Esophagus muscularis mucosa (tissue), 4 donors: ENCODE data around the gene MYMK. TPM values are rescaled to one million over a fixed set of nuclear protein-coding genes. Genes with fewer than 3 reads are reported as not detected.

ENCODE experiments used
- DNase-seq: peaks from one replicate; pipeline ENCODE4 v3.0.0-alpha.2; 2017; ENCODE audit errors: extremely low spot score
- H3K27ac ChIP-seq, 4 donors: fragments of 200-600 bp; sonication (generic); replicated peaks in 1 of 4; 1 replicate in 3 of 4; 2 replicates in 1 of 4; pipeline ENCODE4 v1.5.1; 2016 to 2019; ENCODE audit warnings: mild to moderate bottlenecking in 1 of 4
- H3K27me3 ChIP-seq, 4 donors: fragments of 200-600 bp; sonication (generic); one replicate each; pipeline versions ENCODE4 v1.5.1 to v1.6.0; 2016 to 2019
- H3K36me3 ChIP-seq, 4 donors: fragments of 200-600 bp; sonication (generic); one replicate each; pipeline ENCODE4 v1.5.1; 2016 to 2019
- H3K4me1 ChIP-seq, 4 donors: fragments of 200-600 bp; sonication (generic); one replicate each; pipeline ENCODE4 v1.5.1; 2016 to 2019
- H3K4me3 ChIP-seq, 4 donors: fragments of 200-600 bp; sonication (generic); 1 replicate in 2 of 4; 2 replicates in 2 of 4; pipeline ENCODE4 v1.5.1; 2016 to 2019; ENCODE audit warnings: mild to moderate bottlenecking in 4 of 4, moderate library complexity in 1 of 4
- H3K9me3 ChIP-seq, 4 donors: fragments of 200-600 bp; sonication (generic); 1 replicate in 3 of 4; 2 replicates in 1 of 4; pipeline ENCODE4 v1.5.1; 2016 to 2019
- EP300 ChIP-seq: sonication (generic); formaldehyde crosslinking; IDR thresholded peaks from one replicate; pipeline ENCODE4 v1.6.1; 2017; ENCODE audit warnings: antibody characterized with exemption
- POLR2A ChIP-seq: fragments of 450-650 bp; IDR thresholded peaks from one replicate; pipeline ENCODE4 v1.6.1; 2017; ENCODE audit warnings: antibody characterized with exemption, moderate library complexity, mild to moderate bottlenecking, low read depth
- POLR2AphosphoS5 ChIP-seq, 2 donors: sonication (generic); formaldehyde crosslinking; IDR thresholded peaks; one replicate each; pipeline ENCODE4 v1.6.1; 2017; ENCODE audit warnings: antibody characterized with exemption in 2 of 2
- WGBS: methylation state at CpG from one replicate; pipeline ENCODE4 v1.1.5; 2018; 5-methylcytosine and 5-hydroxymethylcytosine counted together
- intact Hi-C: fragments of 100-400 bp; cut with DNase I; formaldehyde crosslinking; loops from one replicate; pipeline ENCODE4 v1.15.1; 2023
- total RNA-seq, 4 donors: library from RNA; depleted of rRNA; stranded (reverse); fragments of >200 nt; gene quantifications; one replicate each; pipeline versions ENCODE4 v1.1.0 to v1.2.1, GENCODE V29; 2016
- TF ChIP-seq, protein P1 (sequence below), 3 experiments: fragments of 200-600 bp in 2 of 3; fragments of 450-650 bp in 1 of 3; sonication (generic) in 2 of 3; IDR thresholded peaks; one replicate each; pipeline ENCODE4 v1.5.1; 2017 to 2019; ENCODE audit warnings: antibody characterized with exemption in 3 of 3, mild to moderate bottlenecking in 2 of 3, moderate library complexity in 1 of 3

MYMK gene
- total RNA-seq, 4 donors from 2014 or later, result not detected

DNA sequence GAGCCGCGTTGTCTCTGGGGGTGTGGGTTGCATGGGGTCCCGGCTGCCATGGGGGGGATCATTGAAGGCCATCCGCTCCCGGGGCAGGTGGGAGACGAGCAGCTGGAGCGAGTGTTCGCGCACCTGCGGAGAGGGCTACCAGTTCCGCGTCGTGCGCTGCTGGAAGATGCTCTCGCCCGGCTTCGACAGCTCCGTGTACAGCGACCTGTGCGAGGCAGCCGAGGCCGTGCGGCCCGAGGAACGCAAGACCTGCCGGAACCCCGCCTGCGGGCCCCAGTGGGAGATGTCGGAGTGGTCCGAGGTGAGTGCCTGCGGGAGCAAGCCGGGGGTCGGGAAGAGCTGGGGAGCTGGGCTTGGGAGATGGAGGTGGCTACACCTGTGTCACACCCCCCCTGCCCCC, 43.4 kb upstream of the MYMK start:
- intact Hi-C loops, result no loop called here
- no peaks in the 10 kb centered on the region for H3K9me3 ChIP-seq
- TF ChIP-seq POLR2A (no peak), POLR2AphosphoS5 (IDR thresholded peaks at IDR 0.05) (no peak), EP300 (no peak)
- TF ChIP-seq, protein P1, sequence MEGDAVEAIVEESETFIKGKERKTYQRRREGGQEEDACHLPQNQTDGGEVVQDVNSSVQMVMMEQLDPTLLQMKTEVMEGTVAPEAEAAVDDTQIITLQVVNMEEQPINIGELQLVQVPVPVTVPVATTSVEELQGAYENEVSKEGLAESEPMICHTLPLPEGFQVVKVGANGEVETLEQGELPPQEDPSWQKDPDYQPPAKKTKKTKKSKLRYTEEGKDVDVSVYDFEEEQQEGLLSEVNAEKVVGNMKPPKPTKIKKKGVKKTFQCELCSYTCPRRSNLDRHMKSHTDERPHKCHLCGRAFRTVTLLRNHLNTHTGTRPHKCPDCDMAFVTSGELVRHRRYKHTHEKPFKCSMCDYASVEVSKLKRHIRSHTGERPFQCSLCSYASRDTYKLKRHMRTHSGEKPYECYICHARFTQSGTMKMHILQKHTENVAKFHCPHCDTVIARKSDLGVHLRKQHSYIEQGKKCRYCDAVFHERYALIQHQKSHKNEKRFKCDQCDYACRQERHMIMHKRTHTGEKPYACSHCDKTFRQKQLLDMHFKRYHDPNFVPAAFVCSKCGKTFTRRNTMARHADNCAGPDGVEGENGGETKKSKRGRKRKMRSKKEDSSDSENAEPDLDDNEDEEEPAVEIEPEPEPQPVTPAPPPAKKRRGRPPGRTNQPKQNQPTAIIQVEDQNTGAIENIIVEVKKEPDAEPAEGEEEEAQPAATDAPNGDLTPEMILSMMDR (IDR thresholded peaks at IDR 0.05), result no peak
- no peak for DNase-seq
- H3K4me1 ChIP-seq, result peaks cover 26 to 46% (median 39%) of the 10 kb centered on the region in 4 donors
- H3K4me3 ChIP-seq, result no peak overlapping the region
- peaks cover 0 to 8% (median 3%) of the 10 kb centered on the region in 4 donors for H3K36me3 ChIP-seq
- H3K27ac ChIP-seq, result no peak overlapping the region
- 94% methylated on average over 22 of the region's 33 CpGs for WGBS
- H3K27me3 ChIP-seq, result peaks cover 0 to 10% (median 0%) of the 10 kb centered on the region in 4 donors

DNA sequence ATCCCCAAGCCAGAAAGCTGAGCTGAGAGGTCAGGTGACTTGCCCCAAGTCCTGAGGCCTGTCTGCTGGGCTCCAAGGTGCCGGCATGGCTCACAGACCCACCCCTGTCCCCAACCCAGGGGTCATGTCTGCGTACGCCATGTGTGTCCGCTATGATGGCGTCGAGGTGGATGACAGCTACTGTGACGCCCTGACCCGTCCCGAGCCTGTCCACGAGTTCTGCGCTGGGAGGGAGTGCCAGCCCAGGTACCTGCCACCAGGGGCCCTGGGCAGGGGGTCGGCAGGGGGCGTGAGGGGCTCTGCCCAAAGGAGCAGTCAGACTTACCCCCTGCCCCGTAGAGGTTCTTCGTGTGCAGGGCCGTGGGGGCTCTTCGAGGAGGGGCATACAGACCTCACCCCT, 42.1 kb upstream of the MYMK start:
- Histone ChIP-seq H3K9me3 (no peaks in the 10 kb centered on the region), H3K36me3 (peaks cover 0 to 8% (median 3%) of the 10 kb centered on the region in 4 donors), H3K27me3 (peaks cover 0 to 14% (median 0%) of the 10 kb centered on the region in 4 donors), H3K27ac (peak overlapping the region in 1 of 4 donors; percentile 13), H3K4me3 (no peak overlapping the region), H3K4me1 (peaks cover 19 to 38% (median 31%) of the 10 kb centered on the region in 4 donors)
- intact Hi-C loops, result no loop called here
- 97% methylated on average over 11 of the region's 17 CpGs for WGBS
- DNase-seq, result no peak
- TF ChIP-seq POLR2AphosphoS5 (IDR thresholded peaks at IDR 0.05), result no peak
- TF ChIP-seq, protein P1 (IDR thresholded peaks at IDR 0.05), result no peak
- no peak for TF ChIP-seq POLR2A
- no peak for TF ChIP-seq EP300

DNA sequence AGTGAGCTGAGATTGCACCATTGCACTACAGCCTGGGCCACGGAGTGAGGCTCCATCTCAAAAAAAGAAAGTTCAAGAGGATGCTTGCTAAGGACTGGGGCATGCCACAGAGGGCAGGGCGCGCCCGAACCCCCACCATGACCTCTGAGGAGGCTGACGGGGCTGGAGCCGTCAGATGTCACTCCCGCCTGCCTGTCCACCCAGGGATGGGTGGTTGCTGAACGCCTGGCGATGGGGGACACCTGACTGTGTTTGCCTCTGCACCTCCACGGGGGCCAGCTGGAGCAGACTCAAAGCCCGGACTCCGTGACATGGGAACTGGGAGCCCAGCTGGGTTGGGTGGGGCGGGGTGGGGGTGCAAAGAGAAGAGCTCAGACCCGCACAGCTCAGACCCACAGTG, 41.6 kb upstream of the MYMK start:
- TF ChIP-seq POLR2AphosphoS5 (IDR thresholded peaks at IDR 0.05), result no peak
- TF ChIP-seq, protein P1 (IDR thresholded peaks at IDR 0.05), result no peak
- no peak for TF ChIP-seq POLR2A
- TF ChIP-seq EP300, result no peak
- Histone ChIP-seq H3K4me3 (no peak overlapping the region), H3K27me3 (peaks cover 0 to 14% (median 0%) of the 10 kb centered on the region in 4 donors), H3K4me1 (peaks cover 19 to 36% (median 31%) of the 10 kb centered on the region in 4 donors), H3K36me3 (peaks cover 0 to 8% (median 3%) of the 10 kb centered on the region in 4 donors), H3K27ac (peak overlapping the region; percentile 13 to 83 (median 52)), H3K9me3 (no peaks in the 10 kb centered on the region)
- intact Hi-C loops, result no loop called here
- WGBS, result 97% methylated on average over 9 of the region's 14 CpGs
- no peak for DNase-seq

DNA sequence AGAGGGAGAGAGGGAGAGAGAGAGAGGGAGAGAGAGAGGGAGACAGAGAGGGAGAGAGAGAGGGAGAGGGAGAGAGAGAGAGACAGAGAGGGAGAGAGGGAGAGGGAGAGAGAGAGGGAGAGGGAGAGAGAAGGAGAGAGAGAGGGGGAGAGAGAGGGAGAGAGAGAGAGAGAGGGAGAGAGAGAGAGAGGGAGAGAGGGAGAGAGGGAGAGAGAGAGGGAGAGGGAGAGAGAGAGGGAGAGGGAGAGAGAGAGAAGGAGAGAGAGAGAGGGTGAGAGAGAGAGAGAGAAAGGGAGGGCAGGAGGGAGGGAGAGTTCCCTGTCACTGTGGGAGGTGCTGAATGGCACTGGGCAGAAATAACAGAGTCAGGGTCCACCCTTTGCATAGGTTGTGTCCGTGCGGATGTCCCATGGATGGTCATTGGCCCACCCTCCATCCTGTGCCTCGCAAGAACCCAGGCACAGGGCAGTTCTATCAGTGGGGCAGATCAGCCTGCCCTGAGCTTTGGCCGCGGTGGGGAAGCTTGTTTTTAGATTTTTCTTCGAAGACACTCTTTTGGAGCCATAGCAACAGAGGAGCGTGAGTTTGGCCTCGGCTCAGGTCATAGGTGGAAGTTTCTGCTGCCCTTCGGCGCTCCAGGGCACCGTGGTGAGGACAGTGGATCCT, 39.8 kb upstream of the MYMK start:
- Histone ChIP-seq H3K27ac (peak overlapping the region; percentile 62 to 83 (median 76)), H3K9me3 (no peaks in the 10 kb centered on the region), H3K4me1 (peaks cover 34 to 52% (median 48%) of the 10 kb centered on the region in 4 donors), H3K27me3 (peaks cover 0 to 14% (median 0%) of the 10 kb centered on the region in 4 donors), H3K4me3 (no peak overlapping the region), H3K36me3 (peaks cover 0 to 5% (median 0%) of the 10 kb centered on the region in 4 donors)
- intact Hi-C loops, result no loop called here
- no peak for DNase-seq
- 79% methylated on average over 11 of the region's 11 CpGs for WGBS
- TF ChIP-seq EP300 (no peak), POLR2A (no peak), POLR2AphosphoS5 (IDR thresholded peaks at IDR 0.05) (no peak)
- TF ChIP-seq, protein P1 (IDR thresholded peaks at IDR 0.05), result peak in 2 of 3 experiments; percentile 32 to 50
